ENCODE results near the gene ZNF438.
"Not testable (repeated sequence)": the region's sequence is repeated elsewhere in the genome, so short reads cannot be mapped to it uniquely, and the experiment has no call there.

Gene ZNF438

DNA sequence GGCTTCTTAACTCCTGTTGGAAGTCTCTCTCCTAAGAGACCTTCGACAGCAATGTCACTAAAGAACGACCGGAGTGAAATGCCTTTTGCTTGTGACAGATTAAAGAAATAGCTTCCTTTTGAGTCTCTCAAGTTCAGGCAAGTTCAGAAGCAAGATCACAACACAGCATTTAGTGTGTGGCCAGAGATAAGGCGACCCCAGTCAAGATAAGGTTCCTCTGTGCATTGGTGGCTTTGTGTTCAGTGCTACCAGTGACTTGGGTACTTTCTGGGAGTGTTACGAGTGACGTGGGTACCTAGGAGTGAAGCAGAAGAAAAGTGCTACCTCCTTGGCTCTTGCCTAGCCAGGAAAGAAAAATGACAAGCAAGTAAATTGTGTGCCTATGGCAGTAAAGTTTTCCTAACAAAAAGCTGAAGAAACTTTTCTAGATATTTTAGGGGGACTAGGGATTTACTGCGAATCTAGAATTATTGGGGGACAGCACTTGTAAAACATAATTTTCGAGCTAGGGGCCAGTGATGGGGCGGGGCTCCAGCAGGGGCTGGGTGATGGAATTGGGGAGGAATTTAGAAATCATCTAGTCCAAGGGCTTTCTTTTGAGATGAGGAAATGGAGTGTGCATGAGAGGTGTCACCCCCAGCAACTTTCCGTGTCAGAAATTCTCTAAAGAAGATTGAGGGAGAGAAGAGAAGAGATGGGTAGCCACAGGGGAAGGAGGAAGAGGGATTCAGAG, 210.2 kb downstream of the ZNF438 start:
- DNase-seq, result no peak

DNA sequence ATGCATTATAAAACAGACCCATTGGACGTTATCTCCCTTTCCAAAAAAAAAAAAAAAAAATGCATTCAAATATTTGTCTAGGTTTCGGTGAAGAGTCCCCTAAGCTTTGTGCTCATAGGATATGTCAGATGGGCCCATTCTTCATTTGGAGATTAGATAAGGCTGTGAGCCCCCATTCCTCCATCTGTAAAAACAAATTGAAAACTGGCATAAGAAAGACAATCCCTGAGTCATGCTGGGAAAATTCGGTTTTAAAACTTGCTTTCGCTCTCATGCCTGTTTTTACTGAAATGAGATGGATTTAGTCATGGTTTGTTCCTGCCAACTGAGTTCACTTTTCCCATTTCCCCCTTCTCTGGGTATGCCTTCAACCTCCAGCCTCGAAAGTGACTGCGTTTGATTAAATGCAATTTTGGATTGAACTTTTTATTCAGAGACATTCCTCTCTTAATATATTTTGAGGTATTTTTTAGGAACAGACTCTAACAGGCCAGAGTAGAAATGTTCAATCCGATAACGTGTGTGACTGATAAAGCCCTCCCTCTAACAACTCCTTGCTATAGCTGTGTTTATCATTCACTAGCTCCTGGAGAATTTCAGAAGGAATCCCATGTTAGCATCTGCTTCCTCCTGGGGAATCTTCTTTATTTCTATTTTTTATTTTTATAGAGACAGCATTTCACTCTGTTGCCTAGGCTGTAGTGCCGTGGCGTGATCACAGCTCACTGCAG, 211.2 kb downstream of the ZNF438 start:
- no peak for DNase-seq

DNA sequence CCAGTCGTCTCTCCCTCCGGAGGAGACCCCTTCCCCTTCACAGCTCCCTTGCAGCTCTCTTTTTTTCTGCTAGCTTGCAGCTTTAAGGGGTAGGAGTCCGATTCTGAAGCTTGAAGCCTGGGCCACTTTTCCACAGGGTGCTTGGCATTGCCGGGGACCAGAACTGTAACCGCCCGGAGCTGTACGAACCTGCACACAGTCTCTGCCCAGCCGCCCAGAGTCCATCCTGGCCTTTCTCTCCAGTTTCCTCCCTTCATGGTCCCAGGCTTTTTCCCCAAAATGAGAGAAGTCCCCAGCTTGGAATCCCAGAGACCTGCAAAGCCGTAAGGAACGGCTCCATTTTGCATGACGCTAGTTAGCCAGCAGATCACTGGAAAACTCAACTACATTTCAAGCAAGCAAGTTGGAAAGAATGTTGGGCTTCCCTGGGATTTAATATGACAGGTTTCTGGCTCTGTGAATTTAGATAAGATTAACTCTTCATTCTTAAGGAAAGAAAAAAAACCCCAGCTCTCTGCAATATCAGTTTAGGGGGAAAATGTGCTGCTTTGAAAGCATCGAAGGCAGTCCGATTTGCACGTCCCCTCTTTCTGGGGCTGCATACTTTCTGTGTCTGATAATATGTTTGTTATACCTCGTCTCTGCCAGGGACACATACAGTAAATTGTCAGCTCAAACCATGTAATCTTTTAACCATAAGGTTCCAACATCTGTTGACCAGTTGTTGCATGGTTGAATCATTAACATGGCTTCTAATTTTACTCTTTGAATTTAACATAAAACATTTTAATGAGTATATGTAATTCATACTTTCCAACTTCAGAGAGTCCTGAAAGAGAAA, 212.1 kb downstream of the ZNF438 start:
- no peak for DNase-seq

DNA sequence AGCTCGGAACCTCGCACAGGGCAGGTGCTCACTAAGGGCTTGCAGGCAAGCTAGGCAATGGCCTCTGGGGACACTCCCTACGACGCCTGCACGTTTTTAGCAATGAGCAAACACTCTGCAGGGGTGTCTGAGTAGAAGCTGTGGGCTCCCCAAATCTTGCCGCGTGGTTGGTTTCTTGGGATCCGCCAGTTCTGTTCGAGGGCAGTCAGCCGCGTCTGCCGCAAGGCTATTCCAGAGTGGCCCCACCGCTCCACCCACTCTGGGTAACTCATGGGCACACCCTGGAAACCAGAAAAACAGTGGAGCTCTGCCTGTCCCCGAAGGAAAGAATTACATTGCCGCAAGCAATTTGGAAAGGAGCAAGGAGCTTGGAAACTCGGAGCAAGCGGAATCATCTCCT, 212.8 kb downstream of the ZNF438 start:
- no peak for DNase-seq

DNA sequence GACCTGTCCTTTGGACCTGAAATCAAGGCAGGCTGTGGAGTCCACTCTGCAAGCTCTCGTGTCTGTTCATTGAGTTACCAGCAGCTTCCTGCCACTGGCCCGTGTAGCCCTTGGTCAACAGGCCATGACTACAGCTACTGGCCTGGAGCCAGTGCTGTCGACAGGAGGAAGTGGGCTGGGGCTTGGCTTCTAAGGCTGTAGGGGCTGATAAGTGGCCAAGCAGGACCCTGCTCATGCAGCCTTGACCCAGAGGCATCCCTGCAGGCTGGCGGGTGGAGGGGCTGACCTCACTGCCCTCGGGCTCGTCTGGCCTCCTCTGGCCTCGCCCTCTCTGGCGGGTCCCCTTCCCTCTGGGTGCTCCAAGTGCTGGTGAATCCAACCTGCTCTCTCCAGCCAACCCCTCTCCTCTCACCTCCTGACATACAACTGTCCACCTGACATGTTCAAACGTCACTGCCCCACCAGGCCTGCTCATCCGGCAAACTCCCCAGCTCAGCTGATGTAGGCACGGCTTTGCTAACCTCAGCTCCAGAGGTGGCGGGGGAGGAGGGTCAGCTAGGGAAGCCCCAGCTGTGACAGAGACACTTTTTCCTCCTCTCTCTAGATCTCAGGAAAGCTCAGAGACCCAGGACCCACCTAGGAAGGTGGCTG, 213.5 kb downstream of the ZNF438 start:
- no peak for DNase-seq

DNA sequence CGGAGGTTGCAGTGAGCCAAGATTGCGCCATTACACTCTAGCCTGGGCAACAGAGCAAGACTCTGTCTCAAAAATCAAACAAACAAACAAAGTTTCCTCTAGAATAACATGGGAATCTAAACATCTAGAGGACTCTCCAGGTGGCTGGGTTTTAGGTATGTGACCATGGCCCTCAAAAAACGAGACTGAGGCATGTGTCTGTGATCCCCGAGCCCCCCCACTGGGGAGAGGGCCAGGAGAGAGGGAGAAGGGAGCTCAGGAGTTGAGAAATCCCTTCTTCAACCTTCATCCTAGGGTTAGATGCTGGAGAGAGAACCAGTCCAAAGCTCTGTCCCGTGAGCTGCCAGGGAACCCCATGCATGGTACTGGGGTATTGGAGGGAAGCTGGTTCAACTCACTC, 214.1 kb downstream of the ZNF438 start:
- no peak for DNase-seq

DNA sequence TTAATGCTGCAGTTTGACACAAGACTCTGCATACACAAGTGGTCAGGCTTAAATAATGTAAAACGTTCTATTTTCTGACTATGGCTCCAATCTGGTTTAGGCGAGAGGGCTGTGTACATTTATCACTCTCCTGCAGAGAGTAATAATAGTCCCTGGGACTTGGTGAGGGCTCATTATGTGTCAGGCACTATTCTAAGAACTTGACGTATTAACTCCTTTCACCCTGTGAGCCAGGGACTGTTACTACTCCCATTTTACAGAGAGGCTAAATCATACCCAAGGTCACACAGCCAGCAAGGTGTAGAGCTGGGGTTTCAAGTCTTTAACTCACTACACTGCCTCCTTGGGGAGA, 214.9 kb downstream of the ZNF438 start:
- DNase-seq, result no peak

DNA sequence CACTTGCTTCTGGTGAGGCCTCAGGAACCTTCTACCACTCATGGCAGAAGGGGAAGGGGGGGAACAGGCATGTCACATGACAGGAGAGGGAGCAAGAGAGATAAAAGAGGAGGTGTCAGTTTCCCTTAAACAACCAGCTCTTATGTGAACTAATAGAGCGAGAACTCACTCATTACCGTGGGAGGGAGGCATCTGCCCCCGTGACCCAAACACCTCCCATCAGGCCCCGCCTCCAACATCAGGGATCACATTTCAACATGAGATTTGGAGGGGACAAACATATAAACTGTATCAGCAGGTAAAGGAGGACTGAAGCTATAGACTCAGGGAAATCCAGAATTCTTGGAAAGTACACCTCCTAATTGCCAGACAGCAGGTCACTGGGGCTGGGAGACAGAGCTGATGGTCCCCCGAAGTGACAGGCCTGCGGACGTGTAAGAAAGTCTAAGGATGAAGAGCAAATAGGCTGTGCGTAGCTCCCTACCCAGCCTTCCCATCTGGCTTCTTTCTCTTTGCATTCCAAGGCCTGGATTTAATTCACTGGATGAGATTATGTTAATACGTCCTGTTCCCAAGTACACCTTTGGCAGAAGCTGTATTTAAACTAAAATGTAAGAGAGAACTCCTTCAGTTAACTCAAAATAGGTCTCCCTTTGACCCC, 215.4 kb downstream of the ZNF438 start:
- no peak for DNase-seq

DNA sequence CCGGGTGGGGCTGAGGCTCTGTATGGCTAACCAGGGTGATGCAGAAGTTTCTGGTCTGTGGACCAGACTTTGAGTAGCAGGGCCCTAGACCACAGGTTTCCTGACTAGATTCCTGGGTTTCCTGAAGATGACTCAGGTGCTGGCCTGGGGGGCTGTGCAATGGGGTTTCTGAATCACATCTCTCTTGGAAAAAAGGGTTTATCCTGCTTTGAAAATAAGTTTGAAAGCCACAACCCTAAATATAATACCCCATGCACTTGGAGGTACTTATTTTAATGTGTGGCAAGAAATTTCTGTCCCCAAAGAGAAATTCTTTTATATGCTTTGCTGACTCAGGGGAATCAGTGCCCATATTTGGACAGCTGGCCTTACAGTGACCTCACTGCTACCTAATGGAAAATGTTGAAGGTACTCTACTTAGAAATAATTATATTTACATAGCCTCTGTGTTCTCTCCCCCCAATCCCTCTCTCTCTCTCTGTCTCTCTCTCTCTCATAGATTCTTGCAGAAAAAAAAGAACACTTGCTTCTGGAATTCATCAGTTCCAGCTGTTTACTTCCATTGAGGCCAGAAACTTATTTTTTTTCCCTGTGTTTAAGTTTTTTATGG, 217.7 kb downstream of the ZNF438 start:
- DNase-seq, result no peak

DNA sequence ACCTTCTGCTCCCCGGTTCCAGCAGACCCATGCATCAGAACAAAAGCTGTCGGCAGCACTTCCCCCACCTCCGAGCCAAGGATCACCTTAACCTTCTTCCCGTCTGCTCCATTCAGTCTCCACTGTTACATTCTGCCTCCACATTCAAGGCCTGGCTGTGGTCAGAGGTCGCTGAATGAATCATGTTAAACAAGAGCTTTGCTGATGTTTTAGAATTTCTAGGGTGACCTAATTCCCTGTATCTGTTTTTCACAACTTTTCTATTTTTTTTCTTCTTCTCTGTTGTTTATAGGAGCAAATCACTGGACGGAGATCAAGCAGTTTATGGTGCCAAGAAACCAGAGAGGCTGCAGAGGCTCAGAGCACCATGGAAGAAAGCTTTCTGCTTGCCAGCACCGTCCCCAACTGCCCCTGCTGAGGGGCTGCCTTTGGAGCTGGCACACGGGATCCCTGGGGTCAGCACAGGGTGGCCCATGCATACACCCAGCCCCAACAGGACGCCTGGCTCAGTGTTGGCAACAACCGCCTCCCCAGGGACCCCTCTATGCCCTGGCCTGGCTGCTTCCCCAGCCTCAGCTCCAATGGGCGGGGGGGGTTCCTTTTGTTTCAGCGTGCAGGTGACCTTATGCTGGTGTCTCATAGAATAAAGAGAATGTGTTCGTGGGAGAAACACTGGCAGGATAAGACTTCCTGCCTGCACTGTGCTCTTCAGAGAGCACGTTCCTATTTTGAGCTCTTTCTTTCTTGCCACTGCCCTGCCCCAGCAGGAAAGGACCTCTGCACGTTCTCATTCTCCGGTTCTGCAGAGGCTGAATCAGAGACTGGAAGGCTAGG, 219.4 kb downstream of the ZNF438 start:
- no peak for DNase-seq

DNA sequence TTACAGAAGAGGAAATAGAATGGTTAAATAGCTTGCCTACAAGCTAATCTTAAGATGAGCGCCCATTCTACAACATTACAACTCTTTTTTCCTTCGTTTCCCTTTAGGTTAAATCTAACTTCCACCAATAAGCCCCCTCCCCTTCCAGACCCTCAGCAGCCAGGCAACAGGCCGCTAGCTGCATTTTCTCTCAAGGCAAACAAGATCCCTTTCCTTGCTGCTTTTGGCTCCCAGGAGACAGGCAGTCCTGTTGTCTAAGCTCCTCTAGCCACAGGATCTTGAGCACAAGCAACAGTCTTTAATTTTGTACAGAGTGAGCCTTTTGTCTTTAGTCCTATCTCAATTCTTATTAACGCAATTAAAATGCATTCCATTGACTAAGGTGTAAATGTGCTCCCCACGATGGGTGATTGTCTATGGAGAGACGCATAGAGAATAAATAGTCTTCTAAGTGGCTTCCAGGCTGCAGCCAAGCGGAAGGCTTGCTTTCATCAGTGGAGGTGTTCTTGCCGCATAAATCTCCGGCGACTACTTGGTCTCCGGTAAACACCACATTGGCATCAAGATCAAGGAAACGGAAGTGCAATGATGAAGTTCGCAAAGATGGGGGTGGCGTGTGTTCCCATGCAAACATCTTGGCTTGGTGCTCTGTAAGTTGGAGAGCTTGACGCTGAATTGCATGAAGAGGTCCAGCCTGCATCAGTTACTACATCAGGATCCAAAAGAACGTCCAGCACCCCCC, 220.2 kb downstream of the ZNF438 start:
- no peak for DNase-seq

DNA sequence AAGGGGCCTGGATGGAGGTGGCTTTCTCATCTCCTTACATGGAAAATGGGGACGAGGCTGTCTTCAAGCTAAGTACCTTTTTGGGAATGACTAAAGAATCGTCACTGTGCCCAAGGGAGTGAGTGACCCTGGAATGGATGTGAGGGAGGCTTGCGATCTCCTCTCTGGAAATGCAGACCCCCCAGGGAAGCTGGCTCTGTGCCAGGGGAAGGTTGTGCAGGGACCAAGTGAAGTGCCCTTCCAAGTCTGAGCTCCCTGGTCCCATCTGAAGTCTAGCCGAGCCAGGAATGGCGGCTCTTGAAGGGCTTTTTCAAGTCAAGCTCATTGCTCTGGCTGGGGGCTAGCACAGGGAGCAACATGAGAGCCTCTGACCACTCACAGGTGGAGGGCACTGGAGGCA, 221.2 kb downstream of the ZNF438 start:
- no peak for DNase-seq

DNA sequence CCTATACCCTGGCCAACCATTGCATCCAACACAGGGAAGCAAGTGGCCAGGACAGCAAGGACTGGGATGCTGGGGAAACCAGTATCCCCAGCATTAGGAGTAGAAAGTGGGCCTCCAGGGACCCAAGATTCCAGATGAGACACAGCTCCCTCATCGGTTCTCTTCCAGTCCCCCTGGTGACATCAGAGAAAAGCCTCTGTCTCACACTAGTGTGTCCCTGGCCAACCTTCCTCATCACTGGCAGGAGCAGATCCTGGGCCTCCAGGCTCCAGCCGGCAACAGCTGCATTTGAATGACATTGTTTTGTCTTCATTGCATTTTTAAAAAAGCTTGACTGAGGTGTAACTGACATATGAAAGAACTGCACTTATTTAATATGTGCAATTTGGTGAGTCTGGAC, 224.8 kb downstream of the ZNF438 start:
- no peak for DNase-seq

DNA sequence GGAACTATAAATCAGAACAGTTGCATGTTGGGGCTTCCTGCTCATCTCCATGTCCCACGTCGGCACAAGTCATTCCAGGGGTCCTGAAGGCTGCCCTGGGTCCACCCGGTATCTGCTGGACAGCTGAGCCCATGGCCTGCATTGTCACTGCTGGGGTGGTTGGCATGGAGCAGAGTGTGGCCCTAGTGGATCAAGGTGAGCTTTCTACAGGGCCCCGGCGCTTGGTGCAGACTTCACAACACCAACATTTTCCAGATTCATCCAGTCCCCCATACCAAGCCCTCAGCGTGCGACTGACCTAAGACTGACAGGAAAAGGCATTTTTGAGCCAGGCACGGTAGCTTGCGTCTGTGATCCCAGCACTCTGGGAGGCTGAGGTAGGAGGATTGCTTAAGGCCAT, 226.6 kb downstream of the ZNF438 start:
- DNase-seq, result no peak

DNA sequence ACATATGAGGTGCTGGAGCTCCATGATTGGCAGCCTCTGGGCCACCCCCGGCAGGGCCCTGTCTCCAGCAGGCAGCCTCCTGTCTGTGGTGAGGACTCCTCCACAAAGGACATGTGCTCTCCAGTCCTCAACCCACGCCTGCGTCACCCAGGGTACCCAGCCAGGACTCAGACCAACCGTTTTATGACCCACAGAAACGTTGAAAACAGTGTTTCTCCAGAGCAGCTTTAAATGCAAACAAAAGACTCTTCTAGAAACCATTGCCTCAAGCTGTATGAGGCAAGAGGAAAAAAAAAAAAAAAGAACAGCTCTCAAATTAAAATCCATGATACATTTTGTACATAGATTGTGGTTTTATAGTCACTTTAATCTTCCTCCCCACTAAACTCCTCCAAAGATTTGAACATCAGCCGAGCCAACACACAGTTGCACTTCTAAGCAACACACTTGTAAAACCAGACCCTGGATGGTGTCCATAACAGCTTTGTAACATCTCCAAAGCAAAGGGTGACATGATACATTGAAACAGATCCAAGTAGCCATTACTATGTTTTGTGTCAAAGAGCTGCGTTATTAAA, 227.1 kb downstream of the ZNF438 start:
- no peak for DNase-seq

DNA sequence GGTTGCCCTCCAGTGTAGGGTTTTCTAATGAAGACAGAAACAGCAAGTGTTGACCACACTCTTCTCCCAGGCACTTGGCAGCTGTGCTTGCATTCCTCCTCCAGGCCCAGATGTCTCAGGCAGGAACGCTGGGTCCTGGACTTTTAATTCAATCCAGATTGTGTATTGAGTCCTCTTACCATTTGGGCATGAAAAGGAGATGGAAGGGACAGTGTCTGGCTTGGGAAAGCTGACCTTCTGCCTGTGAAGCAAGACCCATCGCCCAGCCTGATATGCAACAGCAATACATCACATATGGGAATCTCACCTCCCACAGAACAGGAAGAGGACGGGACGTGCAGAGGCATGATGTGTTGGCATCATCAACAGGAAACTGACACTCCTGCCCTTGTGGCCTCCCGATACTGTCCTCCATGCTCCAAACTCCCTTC, 227.8 kb downstream of the ZNF438 start:
- DNase-seq, result no peak

DNA sequence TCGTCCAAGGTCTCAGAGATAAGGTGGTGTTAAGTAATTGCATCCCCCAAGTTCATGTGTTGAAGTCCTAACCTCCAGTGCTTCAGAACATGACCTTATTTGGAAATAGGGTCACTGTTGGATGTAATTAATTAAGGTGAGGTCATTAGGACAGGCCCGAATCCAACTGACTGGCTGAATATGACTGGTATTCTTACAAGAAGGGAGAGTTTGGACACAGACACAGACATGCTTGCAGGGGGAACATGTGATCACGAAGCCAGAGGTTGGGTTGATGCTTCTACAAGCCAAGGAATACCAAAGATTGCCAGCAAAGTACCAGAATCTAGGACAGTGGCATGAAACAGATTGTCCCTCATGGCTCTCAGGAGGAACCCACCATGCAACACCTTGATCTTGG, 228.6 kb downstream of the ZNF438 start:
- DNase-seq, result no peak

DNA sequence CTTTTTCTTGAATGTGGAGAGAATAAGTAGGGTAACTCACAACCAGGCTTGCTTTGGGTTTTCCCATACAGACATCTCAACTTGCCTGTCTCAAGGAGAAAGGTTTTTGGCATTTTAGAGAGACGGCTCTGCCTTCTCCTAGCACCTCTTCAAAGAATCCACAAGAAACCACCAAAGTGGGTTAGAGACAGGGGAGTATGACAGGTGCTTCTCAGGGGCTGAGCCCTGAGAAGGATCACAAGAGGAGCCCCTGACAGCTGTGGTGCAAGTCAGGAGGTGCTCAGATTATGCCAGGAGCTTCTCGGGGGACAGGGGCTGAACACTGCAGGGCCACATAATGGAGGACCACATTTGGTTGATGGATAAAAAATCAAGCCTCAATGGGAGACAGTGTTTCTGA, 231.3 kb downstream of the ZNF438 start:
- DNase-seq, result no peak

DNA sequence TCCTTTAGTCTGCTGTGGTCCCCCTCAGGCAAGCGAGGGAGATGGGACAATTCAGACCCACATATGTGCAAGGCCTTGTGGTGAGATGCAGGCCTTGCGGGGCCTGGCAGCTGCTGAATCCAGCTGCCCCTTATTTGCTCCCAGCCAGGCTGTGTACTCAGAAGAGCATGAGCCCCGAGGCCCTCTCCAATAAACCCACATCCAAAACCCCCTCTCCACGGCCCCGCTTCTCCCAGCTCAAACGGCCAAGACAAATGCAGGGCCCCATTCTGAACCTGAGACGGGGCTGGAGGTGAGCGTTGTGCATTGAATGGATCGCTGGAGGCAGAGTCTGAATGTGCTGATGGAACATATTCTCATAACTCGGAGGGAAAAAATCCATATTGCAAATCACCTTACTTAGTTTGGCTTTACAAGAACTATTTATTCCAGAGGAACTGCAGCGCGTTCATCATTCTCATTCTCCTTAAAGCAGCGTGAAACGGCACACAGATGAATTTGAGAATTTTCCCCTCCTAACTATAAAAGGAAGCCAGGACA, 232.9 kb downstream of the ZNF438 start:
- no peak for DNase-seq

DNA sequence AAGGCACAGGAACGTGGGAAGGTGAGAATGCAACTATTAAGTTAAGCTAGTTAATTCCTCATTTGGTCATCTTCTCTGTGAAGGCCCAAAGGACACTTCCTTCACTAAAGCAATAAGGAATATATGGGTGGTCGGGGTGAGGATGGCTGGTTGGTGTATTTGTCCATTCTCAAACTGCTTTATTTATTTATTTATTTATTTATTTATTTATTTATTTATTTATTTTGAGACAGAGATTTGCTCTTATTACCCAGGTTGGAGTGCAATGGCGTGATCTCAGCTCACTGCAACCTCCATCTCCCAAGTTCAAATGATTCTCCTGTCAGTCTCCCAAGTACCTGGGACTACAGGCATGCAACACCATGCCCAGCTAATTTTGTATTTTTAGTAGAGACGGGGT, 236.6 kb downstream of the ZNF438 start:
- not testable (repeated sequence) for DNase-seq
